Tibial nerve (tissue), 4 donors: ENCODE results near the gene ISCA2. TPM values are rescaled to one million over a fixed set of nuclear protein-coding genes. Genes with fewer than 3 reads are reported as not detected.
A peak's percentile ranks its signal among the peaks of the same experiment; 100 is the strongest.

Source experiments
- DNase-seq, 2 donors: peaks; one replicate each; pipeline ENCODE4 v3.0.0-alpha.2; 2019; ENCODE audit warnings: low spot score in 2 of 2
- H3K27ac ChIP-seq, 4 donors: fragments of 200-600 bp; sonication (generic) in 3 of 4; one replicate each; pipeline ENCODE4 v1.5.1; 2017 to 2019; ENCODE audit warnings: mild to moderate bottlenecking in 1 of 4
- H3K27me3 ChIP-seq, 2 donors: fragments of 200-600 bp; sonication (generic) in 1 of 2; one replicate each; pipeline versions ENCODE4 v1.5.1 to v1.6.0; 2017 to 2019
- H3K36me3 ChIP-seq, 3 donors: fragments of 200-600 bp; sonication (generic); one replicate each; pipeline ENCODE4 v1.5.1; 2018 to 2019
- H3K4me1 ChIP-seq, 4 donors: fragments of 200-600 bp; sonication (generic) in 3 of 4; one replicate each; pipeline ENCODE4 v1.5.1; 2017 to 2019
- H3K4me3 ChIP-seq, 4 donors: fragments of 200-600 bp; sonication (generic) in 3 of 4; one replicate each; pipeline ENCODE4 v1.5.1; 2017 to 2019; ENCODE audit warnings: mild to moderate bottlenecking in 1 of 4, moderate library complexity in 1 of 4
- H3K9me3 ChIP-seq, 4 donors: fragments of 200-600 bp; sonication (generic) in 3 of 4; one replicate each; pipeline ENCODE4 v1.5.1; 2017 to 2019
- CTCF ChIP-seq, 5 experiments: fragments of 200-600 bp in 3 of 5; fragments of 450-650 bp in 2 of 5; sonication (generic) in 3 of 5; IDR thresholded peaks; one replicate each; pipeline ENCODE4 v1.5.1; 2016 to 2019; ENCODE audit warnings: antibody characterized with exemption in 5 of 5, mild to moderate bottlenecking in 3 of 5, moderate library complexity in 2 of 5
- EP300 ChIP-seq, 2 donors: sonication (generic); formaldehyde crosslinking; IDR thresholded peaks; one replicate each; pipeline ENCODE4 v1.6.1; 2017; ENCODE audit warnings: antibody characterized with exemption in 2 of 2, mild to moderate bottlenecking in 1 of 2
- POLR2A ChIP-seq, 2 donors: fragments of 450-650 bp; IDR thresholded peaks; one replicate each; pipeline ENCODE4 v1.6.1; 2017; ENCODE audit warnings: antibody characterized with exemption in 2 of 2, mild to moderate bottlenecking in 2 of 2, moderate library complexity in 2 of 2
- WGBS, 2 donors: methylation state at CpG; one replicate each; pipeline ENCODE4 v1.1.5; 2018; 5-methylcytosine and 5-hydroxymethylcytosine counted together
- total RNA-seq, 4 donors: library from RNA; depleted of rRNA; stranded (reverse); fragments of >200 nt; gene quantifications; one replicate each; pipeline ENCODE4 v1.1.0, GENCODE V29; 2016

Gene ISCA2
- total RNA-seq, 4 donors from 2014 or later: 7.3 to 14.9 (median 12.4) TPM

DNA sequence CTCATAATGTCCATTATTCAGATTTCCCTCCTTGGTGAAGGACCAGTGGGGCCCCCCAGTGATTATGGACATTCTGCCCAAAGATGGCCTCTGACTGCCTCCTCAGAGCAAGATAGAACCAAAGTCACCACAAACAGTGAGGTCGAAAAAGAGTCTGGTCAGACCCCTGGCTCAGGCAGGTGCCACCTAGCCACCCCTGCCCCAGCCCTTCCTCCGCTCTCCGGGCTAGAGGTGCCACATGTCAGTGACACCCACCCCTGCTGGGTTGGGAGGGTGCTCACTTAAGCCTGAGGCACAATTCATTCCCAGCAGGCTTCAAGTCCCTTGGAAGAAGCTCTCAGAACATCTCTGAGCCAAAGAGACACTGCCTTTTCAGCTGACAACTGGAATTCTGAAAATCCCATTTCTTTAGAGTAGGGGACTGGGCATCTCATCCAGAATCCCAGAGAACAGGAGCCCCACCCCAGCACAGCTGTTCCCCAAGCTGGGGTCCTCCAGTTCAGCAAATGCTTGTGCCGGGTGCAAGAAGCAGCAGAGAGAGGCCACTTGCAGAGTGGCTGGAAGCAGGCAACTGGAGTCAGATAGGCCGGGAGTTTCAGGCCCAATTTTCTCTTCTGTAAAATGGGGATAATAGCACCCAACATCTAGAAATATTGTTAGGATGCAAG is 50.3 kb downstream of the ISCA2 start:
- H3K4me1 ChIP-seq: peaks cover 0 to 18% (median 2%) of the 10 kb centered on the region in 4 donors
- no peak overlapping the region for H3K4me3 ChIP-seq
- H3K27me3 ChIP-seq: no peaks in the 10 kb centered on the region
- TF ChIP-seq EP300 (IDR thresholded peaks at IDR 0.05): no peak
- TF ChIP-seq POLR2A (IDR thresholded peaks at IDR 0.05): no peak
- TF ChIP-seq CTCF (IDR thresholded peaks at IDR 0.05): no peak
- H3K9me3 ChIP-seq: no peaks in the 10 kb centered on the region
- no peak for DNase-seq
- WGBS, 2 donors: 91 to 98% methylated on average over 5 of the region's 5 CpGs
- H3K27ac ChIP-seq: no peak overlapping the region
- peaks cover 0 to 15% (median 0%) of the 10 kb centered on the region in 3 donors for H3K36me3 ChIP-seq

- TF ChIP-seq EP300 (IDR thresholded peaks at IDR 0.05) (no peak), CTCF (IDR thresholded peaks at IDR 0.05) (no peak), POLR2A (IDR thresholded peaks at IDR 0.05) (no peak)
- Histone ChIP-seq H3K27ac (peak overlapping the region in 1 of 4 donors; percentile 15), H3K4me1 (peaks cover 0 to 24% (median 2%) of the 10 kb centered on the region in 4 donors), H3K36me3 (peaks cover 0 to 12% (median 0%) of the 10 kb centered on the region in 3 donors), H3K4me3 (no peak overlapping the region), H3K27me3 (no peaks in the 10 kb centered on the region), H3K9me3 (no peaks in the 10 kb centered on the region)
- no peak for DNase-seq
- 65 to 69% methylated on average over 4 of the region's 4 CpGs for WGBS, 2 donors
These were observed 51.8 kb downstream of the ISCA2 start for GRCh38 chr14:74545386-74545785.

- TF ChIP-seq EP300 (IDR thresholded peaks at IDR 0.05) (no peak), POLR2A (IDR thresholded peaks at IDR 0.05) (no peak), CTCF (IDR thresholded peaks at IDR 0.05) (no peak)
- WGBS, 2 donors: 57 to 60% methylated on average over 9 to 11 of the region's 11 CpGs
- H3K27me3 ChIP-seq: no peaks in the 10 kb centered on the region
- no peak overlapping the region for H3K4me3 ChIP-seq
- H3K36me3 ChIP-seq: peaks cover 0 to 23% (median 0%) of the 10 kb centered on the region in 3 donors
- peaks cover 0 to 29% (median 2%) of the 10 kb centered on the region in 4 donors for H3K4me1 ChIP-seq
- no peak for DNase-seq
- no peak overlapping the region for H3K27ac ChIP-seq
- no peaks in the 10 kb centered on the region for H3K9me3 ChIP-seq
These were observed 52.9 kb downstream of the ISCA2 start for GRCh38 chr14:74546416-74546815.

Other genes with a start within 250 kb of the ISCA2 start
- 10 to 100 TPM; 66.0 to 80.6 (median 73.3) TPM for gene ABCD4, start 190.8 kb upstream of the ISCA2 start, total RNA-seq
- gene VRTN, start 145.3 kb upstream of the ISCA2 start, total RNA-seq: not detected
- not detected for gene SYNDIG1L, start 67.6 kb upstream of the ISCA2 start, total RNA-seq
- gene NPC2, start 460 bp upstream of the ISCA2 start, total RNA-seq: 100 to 1,000 TPM; 225 to 510 (median 340) TPM
- 100 to 1,000 TPM in 2 of 4 donors, 10 to 100 TPM in 2; 67.1 to 276 (median 134) TPM for gene LTBP2, start 118.5 kb downstream of the ISCA2 start, total RNA-seq
- gene AREL1, start 219.3 kb downstream of the ISCA2 start, total RNA-seq: 10 to 100 TPM; 25.3 to 35.0 (median 32.2) TPM
- 10 to 100 TPM; 16.8 to 39.8 (median 32.6) TPM for gene FCF1, start 219.4 kb downstream of the ISCA2 start, total RNA-seq